ENCODE results near the gene TMEM106C. TPM values are rescaled to one million over a fixed set of nuclear protein-coding genes. Genes with fewer than 3 reads are reported as not detected.
A peak's percentile ranks its signal among the peaks of the same experiment; 100 is the strongest.

The TMEM106C gene
- total RNA-seq, 1 experiment from 2014 or later, result 50.0 TPM

DNA sequence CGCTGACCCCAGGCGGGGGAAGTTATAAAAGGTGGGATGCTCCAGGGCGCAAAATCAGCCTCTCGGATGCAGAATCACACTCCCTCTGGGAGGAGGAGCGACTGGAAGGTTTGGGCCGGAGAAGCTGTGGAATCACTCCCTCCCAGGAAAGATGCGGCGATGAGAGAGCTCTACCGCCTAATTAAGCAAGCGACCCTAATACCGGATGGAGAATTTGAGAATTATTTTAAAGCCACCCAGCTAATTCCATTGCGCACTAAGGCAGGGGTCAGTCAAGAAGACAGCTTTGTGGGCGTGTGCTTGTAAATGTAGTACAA, 39.0 kb downstream of the TMEM106C start:
- no peaks in the 10 kb centered on the region for H3K36me3 Mint-ChIP-seq (ENCODE audit: insufficient read depth, unreplicated experiment)

DNA sequence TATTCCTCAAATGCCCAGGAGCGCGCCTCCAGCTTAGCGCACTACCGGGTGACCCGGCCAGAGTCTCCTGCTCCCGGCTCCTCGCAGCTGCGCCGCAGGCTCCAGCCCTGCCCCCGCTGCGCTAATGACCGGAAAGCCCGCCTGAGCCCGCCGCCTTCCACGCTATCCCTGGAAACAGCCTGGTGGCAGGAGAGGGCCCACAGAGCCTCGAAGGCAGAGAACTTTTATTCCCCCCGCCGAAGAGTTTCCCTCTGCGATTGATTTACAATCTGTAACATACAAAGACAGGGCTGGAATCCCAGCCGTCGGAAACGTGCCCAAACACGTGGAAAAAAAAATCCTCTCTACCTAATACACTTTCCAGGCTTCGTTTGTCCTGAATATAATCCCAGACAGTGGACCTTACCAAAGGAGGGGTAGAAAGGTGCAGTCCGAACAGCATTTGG, 39.4 kb downstream of the TMEM106C start:
- H3K27me3 Mint-ChIP-seq (ENCODE audit: insufficient read depth, unreplicated experiment), result peaks cover 75% of the 10 kb centered on the region
- intact Hi-C loops (cut with micrococcal nuclease), result loop anchor here (5.0 kb wide), 1 partner anchor 155 kb away; the partner anchor contains the start of gene ASB8
- H3K9me3 Mint-ChIP-seq (ENCODE audit: unreplicated experiment), result no peaks in the 10 kb centered on the region
- CTCF ChIA-PET, result interaction anchor here (0.5 kb wide), 1 partner anchor 163 kb away, joined by 3 read pairs; no protein-coding TSS in a partner anchor
- BruUV-seq (replicated peaks), result no TSS peak
- H3K27ac Mint-ChIP-seq (ENCODE audit: low read depth, unreplicated experiment), result no peak overlapping the region
- no peak overlapping the region for H3K4me3 Mint-ChIP-seq (ENCODE audit: unreplicated experiment)
- peaks cover 5% of the 10 kb centered on the region for H3K4me1 Mint-ChIP-seq (ENCODE audit: insufficient read depth, unreplicated experiment)
- POLR2A ChIA-PET, result interaction anchor here (0.8 kb wide), 1 partner anchor 11 kb away, joined by 3 read pairs; no protein-coding TSS in a partner anchor
- TF ChIP-seq, protein P1, sequence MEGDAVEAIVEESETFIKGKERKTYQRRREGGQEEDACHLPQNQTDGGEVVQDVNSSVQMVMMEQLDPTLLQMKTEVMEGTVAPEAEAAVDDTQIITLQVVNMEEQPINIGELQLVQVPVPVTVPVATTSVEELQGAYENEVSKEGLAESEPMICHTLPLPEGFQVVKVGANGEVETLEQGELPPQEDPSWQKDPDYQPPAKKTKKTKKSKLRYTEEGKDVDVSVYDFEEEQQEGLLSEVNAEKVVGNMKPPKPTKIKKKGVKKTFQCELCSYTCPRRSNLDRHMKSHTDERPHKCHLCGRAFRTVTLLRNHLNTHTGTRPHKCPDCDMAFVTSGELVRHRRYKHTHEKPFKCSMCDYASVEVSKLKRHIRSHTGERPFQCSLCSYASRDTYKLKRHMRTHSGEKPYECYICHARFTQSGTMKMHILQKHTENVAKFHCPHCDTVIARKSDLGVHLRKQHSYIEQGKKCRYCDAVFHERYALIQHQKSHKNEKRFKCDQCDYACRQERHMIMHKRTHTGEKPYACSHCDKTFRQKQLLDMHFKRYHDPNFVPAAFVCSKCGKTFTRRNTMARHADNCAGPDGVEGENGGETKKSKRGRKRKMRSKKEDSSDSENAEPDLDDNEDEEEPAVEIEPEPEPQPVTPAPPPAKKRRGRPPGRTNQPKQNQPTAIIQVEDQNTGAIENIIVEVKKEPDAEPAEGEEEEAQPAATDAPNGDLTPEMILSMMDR (IDR thresholded peaks at IDR 0.05; ENCODE audit: unreplicated experiment), result no peak
- H3K36me3 Mint-ChIP-seq (ENCODE audit: insufficient read depth, unreplicated experiment), result no peaks in the 10 kb centered on the region
- no peak for DNase-seq (ENCODE audit: unreplicated experiment)

More for the DNA sequence above, 39.0 kb downstream of the TMEM106C start:
- POLR2A ChIA-PET, result interaction anchor here (0.8 to 1.2 kb wide), 3 partner anchors 11 to 59 kb away, joined by 3 read pairs; no protein-coding TSS in a partner anchor
- H3K27ac Mint-ChIP-seq (ENCODE audit: low read depth, unreplicated experiment), result no peak overlapping the region
- H3K27me3 Mint-ChIP-seq (ENCODE audit: insufficient read depth, unreplicated experiment), result peaks cover 71% of the 10 kb centered on the region
- CTCF ChIA-PET, result interaction anchor here (0.5 to 1.3 kb wide), 2 partner anchors 50 to 163 kb away, joined by 3 read pairs; no protein-coding TSS in a partner anchor
- H3K9me3 Mint-ChIP-seq (ENCODE audit: unreplicated experiment), result no peaks in the 10 kb centered on the region
- H3K4me3 Mint-ChIP-seq (ENCODE audit: unreplicated experiment), result peak overlapping the region; percentile 91
- TF ChIP-seq, protein P1 (IDR thresholded peaks at IDR 0.05; ENCODE audit: unreplicated experiment), result no peak
- intact Hi-C loops (cut with micrococcal nuclease), result loop anchor here (5.0 kb wide), 1 partner anchor 155 kb away; the partner anchor contains the start of gene ASB8
- H3K4me1 Mint-ChIP-seq (ENCODE audit: insufficient read depth, unreplicated experiment), result peaks cover 5% of the 10 kb centered on the region
- DNase-seq (ENCODE audit: unreplicated experiment), result no peak
- BruUV-seq (replicated peaks), result no TSS peak

DNA sequence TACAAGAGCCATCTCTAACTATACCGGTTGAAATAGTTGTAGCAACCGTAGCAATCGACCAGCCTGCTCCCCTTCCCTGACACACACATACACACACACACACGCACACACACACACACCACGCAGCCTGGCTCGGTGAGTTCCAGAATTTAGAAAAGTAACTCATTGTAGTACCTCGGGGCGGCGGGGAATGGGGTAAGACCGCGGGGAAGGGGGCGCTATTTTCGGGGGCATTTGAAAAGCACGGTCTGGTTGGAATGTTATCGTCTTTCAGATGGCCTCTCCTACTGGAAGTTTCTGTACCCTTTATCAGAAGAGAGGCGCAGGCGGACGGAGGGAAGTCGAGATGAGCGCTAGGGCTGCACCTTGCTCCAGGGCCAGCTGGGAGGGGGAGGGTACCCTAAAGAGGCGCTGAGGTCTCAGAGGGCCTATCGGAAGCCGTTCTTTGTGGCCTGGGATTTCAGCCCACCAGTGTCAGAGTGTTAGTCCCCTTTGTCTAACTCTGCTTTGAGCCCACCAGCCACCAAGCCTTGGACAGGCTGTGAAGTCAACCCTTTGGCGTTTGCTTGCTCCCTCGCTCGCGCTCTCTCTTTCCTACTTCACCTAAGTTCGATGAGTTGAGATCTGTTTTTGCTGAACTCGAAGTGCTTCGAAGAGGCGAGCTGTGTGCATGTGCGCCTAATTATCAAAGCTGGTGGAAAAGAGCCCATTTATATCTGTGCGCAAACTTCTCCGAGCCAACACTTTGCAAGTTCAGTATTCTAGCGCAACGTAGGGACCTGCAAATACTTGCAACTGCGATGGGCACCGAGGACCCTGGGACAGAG, 40.0 kb downstream of the TMEM106C start:
- H3K27me3 Mint-ChIP-seq (ENCODE audit: insufficient read depth, unreplicated experiment), result peaks cover 76% of the 10 kb centered on the region
- CTCF ChIA-PET, result no interaction called here
- TF ChIP-seq, protein P1 (IDR thresholded peaks at IDR 0.05; ENCODE audit: unreplicated experiment), result no peak
- no TSS peak for BruUV-seq (replicated peaks)
- POLR2A ChIA-PET, result no interaction called here
- no peak for DNase-seq (ENCODE audit: unreplicated experiment)
- H3K9me3 Mint-ChIP-seq (ENCODE audit: unreplicated experiment), result no peaks in the 10 kb centered on the region
- H3K4me3 Mint-ChIP-seq (ENCODE audit: unreplicated experiment), result no peak overlapping the region
- no peaks in the 10 kb centered on the region for H3K36me3 Mint-ChIP-seq (ENCODE audit: insufficient read depth, unreplicated experiment)
- peaks cover 5% of the 10 kb centered on the region for H3K4me1 Mint-ChIP-seq (ENCODE audit: insufficient read depth, unreplicated experiment)
- no peak overlapping the region for H3K27ac Mint-ChIP-seq (ENCODE audit: low read depth, unreplicated experiment)
- intact Hi-C loops (cut with micrococcal nuclease), result loop anchor here (5.0 kb wide), 1 partner anchor 154 kb away; the partner anchor contains the start of gene ASB8

Measured in MCF 10A (cell line).